Measurements from ENCODE around the gene CCDC6. TPM values are rescaled to one million over a fixed set of nuclear protein-coding genes. Genes with fewer than 3 reads are reported as not detected.
"Not testable (repeated sequence)": the region's sequence is repeated elsewhere in the genome, so short reads cannot be mapped to it uniquely, and the experiment has no call there.

CCDC6 gene
- total RNA-seq, 1 experiment from 2014 or later, result 58.4 TPM

DNA sequence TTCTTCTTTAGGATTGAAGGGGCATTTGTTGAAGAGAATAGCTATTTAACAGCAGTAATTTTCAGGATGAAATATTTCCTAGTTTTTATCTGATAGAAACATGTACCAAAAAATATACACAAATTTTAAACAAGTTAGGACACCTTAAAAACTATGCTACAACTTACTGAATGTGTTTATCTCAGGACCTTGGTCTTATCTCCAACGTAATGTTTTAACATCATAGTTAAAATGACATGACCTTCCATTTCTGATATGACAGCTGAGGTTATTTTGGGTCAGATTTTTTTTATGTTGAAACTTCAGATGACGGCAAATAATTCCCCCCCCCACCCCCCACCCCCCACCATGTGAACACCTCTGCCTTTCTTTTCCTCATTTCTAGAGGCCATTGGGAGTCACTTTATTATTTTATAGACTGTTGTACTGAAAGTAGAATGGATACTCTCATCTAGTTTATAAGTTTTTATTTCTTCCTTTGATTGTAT, 161.1 kb downstream of the CCDC6 start:
- Mint-ChIP-seq H3K9me3 (peaks cover 24 to 26% of the 10 kb centered on the region in 2 experiments), H3K36me3 (ENCODE audit: insufficient read depth in 1 of 3, low read depth in 3 of 3) (peaks cover 6 to 20% (median 7%) of the 10 kb centered on the region in 3 experiments), H3K4me3 (no peak overlapping the region), H3K4me1 (no peaks in the 10 kb centered on the region), H3K27ac (no peak overlapping the region), H3K27me3 (ENCODE audit: low read depth) (peaks cover 3% of the 10 kb centered on the region)
- no peak overlapping the region for H3K14ac ChIP-seq (ENCODE audit: insufficient read depth, low read length)
- WGBS (ENCODE audit: extremely low coverage, insufficient read length, low lambda C conversion rate), result no CpG with 5 or more reads among the region's 2 CpGs
- no peak overlapping the region for H2BK5ac ChIP-seq (ENCODE audit: insufficient read length, low read length)
- no peaks in the 10 kb centered on the region for H3K4me1 ChIP-seq (ENCODE audit: insufficient read depth, low read length)
- H2AFZ ChIP-seq (ENCODE audit: low read length), result no peak overlapping the region
- H3K23ac ChIP-seq (ENCODE audit: insufficient read length, low read depth, low read length), result no peak overlapping the region
- H4K5ac ChIP-seq (ENCODE audit: insufficient read length, low read depth, low read length), result no peak overlapping the region
- TF ChIP-seq, protein P1, sequence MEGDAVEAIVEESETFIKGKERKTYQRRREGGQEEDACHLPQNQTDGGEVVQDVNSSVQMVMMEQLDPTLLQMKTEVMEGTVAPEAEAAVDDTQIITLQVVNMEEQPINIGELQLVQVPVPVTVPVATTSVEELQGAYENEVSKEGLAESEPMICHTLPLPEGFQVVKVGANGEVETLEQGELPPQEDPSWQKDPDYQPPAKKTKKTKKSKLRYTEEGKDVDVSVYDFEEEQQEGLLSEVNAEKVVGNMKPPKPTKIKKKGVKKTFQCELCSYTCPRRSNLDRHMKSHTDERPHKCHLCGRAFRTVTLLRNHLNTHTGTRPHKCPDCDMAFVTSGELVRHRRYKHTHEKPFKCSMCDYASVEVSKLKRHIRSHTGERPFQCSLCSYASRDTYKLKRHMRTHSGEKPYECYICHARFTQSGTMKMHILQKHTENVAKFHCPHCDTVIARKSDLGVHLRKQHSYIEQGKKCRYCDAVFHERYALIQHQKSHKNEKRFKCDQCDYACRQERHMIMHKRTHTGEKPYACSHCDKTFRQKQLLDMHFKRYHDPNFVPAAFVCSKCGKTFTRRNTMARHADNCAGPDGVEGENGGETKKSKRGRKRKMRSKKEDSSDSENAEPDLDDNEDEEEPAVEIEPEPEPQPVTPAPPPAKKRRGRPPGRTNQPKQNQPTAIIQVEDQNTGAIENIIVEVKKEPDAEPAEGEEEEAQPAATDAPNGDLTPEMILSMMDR (conservative IDR thresholded peaks at IDR 0.05), result no peak
- H3K18ac ChIP-seq (ENCODE audit: insufficient read length, low read depth, low read length), result no peak overlapping the region
- H3K4ac ChIP-seq (ENCODE audit: low read depth, low read length), result no peak overlapping the region
- no peak overlapping the region for H3K27ac ChIP-seq (ENCODE audit: insufficient read length, low read depth, low read length)
- H3T11ph ChIP-seq (ENCODE audit: low read length), result no peak overlapping the region
- H3K27me3 ChIP-seq (ENCODE audit: insufficient read depth, low read length), result no peaks in the 10 kb centered on the region
- no peaks in the 10 kb centered on the region for H3K9me3 ChIP-seq (ENCODE audit: control insufficient read depth, low read depth, low read length)
- H4K91ac ChIP-seq (ENCODE audit: insufficient read length, low read depth, low read length), result no peak overlapping the region
- no peak overlapping the region for H2BK20ac ChIP-seq (ENCODE audit: low read depth, low read length, poor library complexity, severe bottlenecking)
- H3K9ac ChIP-seq (ENCODE audit: extremely low read depth, insufficient read length, low read length), result no peak overlapping the region
- H4K8ac ChIP-seq (replicated peaks; ENCODE audit: insufficient read length, low read depth, low read length), result no peak overlapping the region
- no peaks in the 10 kb centered on the region for H3K79me1 ChIP-seq (ENCODE audit: insufficient read depth, low read depth, low read length, poor library complexity, severe bottlenecking)
- no peak overlapping the region for H3K56ac ChIP-seq (ENCODE audit: insufficient read length, low read depth, low read length)
- H3K79me2 ChIP-seq (ENCODE audit: insufficient read depth, low read length), result no peaks in the 10 kb centered on the region
- H3K4me2 ChIP-seq (ENCODE audit: insufficient read depth, insufficient read length, low read length), result no peak overlapping the region
- no peak for DNase-seq
- H2BK120ac ChIP-seq (ENCODE audit: low read depth, low read length, poor library complexity, severe bottlenecking), result no peak overlapping the region
- H2BK12ac ChIP-seq (ENCODE audit: insufficient read length, low read depth, low read length), result no peak overlapping the region
- no peak overlapping the region for H2BK15ac ChIP-seq (ENCODE audit: low read depth, low read length)
- no peak overlapping the region for H2AK5ac ChIP-seq (ENCODE audit: insufficient read length, low read length)
- no peaks in the 10 kb centered on the region for H3K23me2 ChIP-seq (ENCODE audit: insufficient read length, low read depth, low read length, poor library complexity, severe bottlenecking)
- no peaks in the 10 kb centered on the region for H4K20me1 ChIP-seq (ENCODE audit: control insufficient read depth, insufficient read depth, insufficient read length)

DNA sequence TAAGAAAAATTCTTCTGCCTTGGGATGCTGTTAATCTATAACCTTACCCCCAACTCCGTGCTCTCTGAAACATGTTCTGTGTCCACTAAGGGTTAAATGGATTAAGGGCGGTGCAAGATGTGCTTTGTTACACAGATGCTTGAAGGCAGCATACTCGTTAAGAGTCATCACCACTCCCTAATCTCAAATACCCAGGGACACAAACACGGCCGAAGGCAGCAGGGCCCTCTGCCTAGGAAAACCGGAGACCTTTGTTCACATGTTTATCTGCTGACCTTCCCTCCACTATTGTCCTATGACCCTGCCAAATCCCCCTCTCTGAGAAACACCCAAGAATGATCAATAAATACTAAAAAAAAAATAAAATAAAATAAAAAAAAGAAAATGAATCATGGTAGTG, 161.6 kb downstream of the CCDC6 start:
- H3K27ac ChIP-seq (ENCODE audit: insufficient read length, low read depth, low read length); H4K20me1 ChIP-seq (ENCODE audit: control insufficient read depth, insufficient read depth, insufficient read length); H2BK5ac ChIP-seq (ENCODE audit: insufficient read length, low read length); H3K23me2 ChIP-seq (ENCODE audit: insufficient read length, low read depth, low read length, poor library complexity, severe bottlenecking); H3K4me1 ChIP-seq (ENCODE audit: insufficient read depth, low read length); H4K91ac ChIP-seq (ENCODE audit: insufficient read length, low read depth, low read length); H3T11ph ChIP-seq (ENCODE audit: low read length); H2AK5ac ChIP-seq (ENCODE audit: insufficient read length, low read length); DNase-seq; H3K14ac ChIP-seq (ENCODE audit: insufficient read depth, low read length); H3K9ac ChIP-seq (ENCODE audit: extremely low read depth, insufficient read length, low read length); H3K79me1 ChIP-seq (ENCODE audit: insufficient read depth, low read depth, low read length, poor library complexity, severe bottlenecking); H3K18ac ChIP-seq (ENCODE audit: insufficient read length, low read depth, low read length); H2BK20ac ChIP-seq (ENCODE audit: low read depth, low read length, poor library complexity, severe bottlenecking); H2AFZ ChIP-seq (ENCODE audit: low read length); H3K27ac Mint-ChIP-seq; H3K79me2 ChIP-seq (ENCODE audit: insufficient read depth, low read length); H3K23ac ChIP-seq (ENCODE audit: insufficient read length, low read depth, low read length); H3K27me3 Mint-ChIP-seq (ENCODE audit: low read depth); H3K9me3 ChIP-seq (ENCODE audit: control insufficient read depth, low read depth, low read length); H2BK120ac ChIP-seq (ENCODE audit: low read depth, low read length, poor library complexity, severe bottlenecking); H3K4me3 Mint-ChIP-seq; H2BK15ac ChIP-seq (ENCODE audit: low read depth, low read length); H4K5ac ChIP-seq (ENCODE audit: insufficient read length, low read depth, low read length); H3K4me2 ChIP-seq (ENCODE audit: insufficient read depth, insufficient read length, low read length); H2BK12ac ChIP-seq (ENCODE audit: insufficient read length, low read depth, low read length); H3K4ac ChIP-seq (ENCODE audit: low read depth, low read length); H3K4me1 Mint-ChIP-seq; H3K56ac ChIP-seq (ENCODE audit: insufficient read length, low read depth, low read length); H4K8ac ChIP-seq (replicated peaks; ENCODE audit: insufficient read length, low read depth, low read length); H3K27me3 ChIP-seq (ENCODE audit: insufficient read depth, low read length): not testable (repeated sequence)
- WGBS (ENCODE audit: extremely low coverage, insufficient read length, low lambda C conversion rate), result no CpG with 5 or more reads among the region's 6 CpGs
- Mint-ChIP-seq H3K9me3 (peaks cover 24 to 26% of the 10 kb centered on the region in 2 experiments), H3K36me3 (ENCODE audit: insufficient read depth in 1 of 3, low read depth in 3 of 3) (peaks cover 6 to 20% (median 7%) of the 10 kb centered on the region in 3 experiments)
